GM21825 (cell line): Measurements from ENCODE around the gene RHOT2.
"Not testable (repeated sequence)": the region's sequence is repeated elsewhere in the genome, so short reads cannot be mapped to it uniquely, and the experiment has no call there.

ENCODE experiments used
- ATAC-seq: cut with Tn5 transposase; IDR thresholded peaks from one replicate; pipeline ENCODE4 v1.9.1; 2021; ENCODE audit warnings: mild to moderate bottlenecking, moderate library complexity; ENCODE audit not compliant: unreplicated experiment

The RHOT2 gene

GRCh38 chr16:712740-713250, 44.9 kb downstream of the RHOT2 start:
- ATAC-seq, result not testable (repeated sequence)

GRCh38 chr16:714079-714478, 46.1 kb downstream of the RHOT2 start:
- no peak for ATAC-seq

- ATAC-seq, result peak; percentile 67
Measured at GRCh38 chr16:714558-715476, 46.9 kb downstream of the RHOT2 start, which contains the start of gene METRN. TSS of gene METRN (plus strand) at chr16:715118. CDS start at chr16:715290, 172 bp downstream.

- ATAC-seq, result no peak
Measured at GRCh38 chr16:715477-716199, 47.7 kb downstream of the RHOT2 start.

GRCh38 chr16:716200-716568, 48.3 kb downstream of the RHOT2 start:
- no peak for ATAC-seq

GRCh38 chr16:716768-717325, 48.9 kb downstream of the RHOT2 start:
- no peak for ATAC-seq

GRCh38 chr16:717450-718245, 49.7 kb downstream of the RHOT2 start:
- ATAC-seq, result no peak

- ATAC-seq, result no peak
Measured at GRCh38 chr16:718389-718788, 50.5 kb downstream of the RHOT2 start.

GRCh38 chr16:718922-719321, 51.0 kb downstream of the RHOT2 start:
- no peak for ATAC-seq

GRCh38 chr16:719815-720446, 52.0 kb downstream of the RHOT2 start:
- no peak for ATAC-seq

- ATAC-seq, result peak; percentile 23
Measured at GRCh38 chr16:720447-720989, 52.6 kb downstream of the RHOT2 start.

- ATAC-seq, result peak; percentile 53
Measured at GRCh38 chr16:720990-721764, 53.2 kb downstream of the RHOT2 start, which contains the start of gene ANTKMT. TSS of gene ANTKMT (plus strand) at chr16:721146. CDS start at chr16:721275, 129 bp downstream.

- no peak for ATAC-seq
Measured at GRCh38 chr16:721765-722540, 54.0 kb downstream of the RHOT2 start.

GRCh38 chr16:722835-723633, 55.1 kb downstream of the RHOT2 start:
- ATAC-seq, result no peak

GRCh38 chr16:723695-724094, 55.8 kb downstream of the RHOT2 start:
- no peak for ATAC-seq
